Stimulated activated CD8-positive, alpha-beta memory T cell treated with anti-CD3 and anti-CD28 coated beads, Interleukin-2, amount 100 ng/mL, for 1 hour (primary cell): Measurements from ENCODE around the gene CREB3L1.
"Not testable (repeated sequence)": the region's sequence is repeated elsewhere in the genome, so short reads cannot be mapped to it uniquely, and the experiment has no call there.

Experiments
- DNase-seq, 2 donors: peaks; one replicate each; pipeline ENCODE4 v3.0.0-alpha.2; 2020; ENCODE audit warnings: low read depth in 2 of 2

CREB3L1 gene

DNA sequence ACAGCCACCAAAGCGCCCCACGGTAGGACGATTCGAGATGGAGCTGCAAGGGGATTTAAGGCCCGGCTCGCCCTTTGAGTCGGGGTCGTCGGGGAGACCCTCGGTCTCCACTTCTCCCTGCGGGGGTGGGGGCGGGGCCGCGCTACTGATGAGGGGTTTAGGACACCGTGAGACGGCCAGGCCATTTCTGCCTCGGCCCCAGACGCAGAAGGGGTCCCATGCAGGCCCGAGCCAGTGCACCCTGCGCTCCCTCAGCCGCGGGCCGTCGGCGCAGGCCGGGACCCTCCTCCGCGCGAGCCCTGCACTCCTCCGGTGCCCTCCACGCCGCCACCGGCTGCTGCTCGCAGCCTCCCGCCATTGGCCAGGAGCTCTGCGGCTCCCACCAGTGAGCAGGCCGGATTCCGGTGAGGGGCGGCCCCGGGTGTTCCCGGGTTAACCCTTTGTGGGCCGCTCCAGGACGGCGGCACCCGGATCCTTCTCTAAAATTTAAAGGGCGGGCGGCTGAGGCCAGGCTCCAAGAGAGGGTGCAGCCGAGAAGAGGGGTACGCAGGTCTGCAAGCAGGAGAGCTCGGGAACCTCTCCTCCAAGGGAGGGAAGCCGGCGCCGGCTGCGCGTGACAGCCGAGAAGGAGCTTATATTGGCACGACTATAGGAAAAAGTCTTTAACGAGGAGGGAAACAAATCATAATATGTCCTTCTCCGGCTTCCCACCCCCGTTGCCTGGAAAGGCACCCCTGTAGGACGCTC, 18.0 kb downstream of the CREB3L1 start:
- peak; percentile 44 to 58 for DNase-seq

DNA sequence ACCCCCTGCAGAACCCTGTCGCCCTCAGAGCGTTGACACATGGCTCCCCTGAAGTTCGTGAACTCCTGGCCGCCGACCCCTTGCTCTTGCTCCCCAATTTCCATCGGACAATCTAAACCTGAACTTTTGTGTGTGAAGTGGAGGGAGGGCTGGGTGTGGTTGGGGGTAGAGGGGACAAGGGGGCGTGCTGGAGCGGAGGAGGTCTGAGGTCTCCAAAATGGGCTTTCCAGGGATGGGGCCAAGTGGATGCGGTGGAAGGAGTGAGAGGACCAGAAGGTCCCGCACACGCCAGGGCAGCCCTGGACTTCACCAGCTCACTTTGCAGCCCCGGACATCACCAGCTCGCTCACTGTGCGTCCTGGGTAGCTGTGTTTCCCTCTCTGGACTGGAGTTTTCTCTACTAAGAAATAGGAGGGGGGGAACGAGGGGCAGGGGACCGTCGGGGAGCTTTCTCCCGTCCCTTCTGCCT, 18.6 kb downstream of the CREB3L1 start:
- DNase-seq, result no peak

- no peak for DNase-seq
Measured at GRCh38 chr11:46296528-46297448, 19.3 kb downstream of the CREB3L1 start.

GRCh38 chr11:46298699-46299433, 21.4 kb downstream of the CREB3L1 start:
- DNase-seq, result no peak

GRCh38 chr11:46299451-46299961, 22.0 kb downstream of the CREB3L1 start:
- DNase-seq, result no peak

DNA sequence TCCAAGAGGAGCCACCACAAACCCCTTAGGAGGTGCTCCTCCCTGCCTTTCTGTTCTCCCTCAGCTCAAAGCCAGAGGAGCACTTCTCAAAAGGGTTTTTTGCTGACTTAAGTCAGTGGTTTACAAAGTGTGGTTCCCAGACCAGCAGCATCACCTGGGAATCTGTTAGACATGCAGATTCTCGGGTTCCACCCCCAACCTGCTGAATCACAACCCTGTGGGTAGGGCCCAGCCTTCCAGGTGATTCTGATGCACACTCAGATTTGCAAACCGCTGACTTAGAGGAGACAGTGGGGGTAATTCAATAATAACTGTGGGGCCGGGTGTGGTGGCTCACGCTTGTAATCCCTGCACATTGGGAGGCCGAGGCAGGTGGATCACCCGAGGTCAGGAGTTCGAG, 22.8 kb downstream of the CREB3L1 start:
- no peak for DNase-seq

DNA sequence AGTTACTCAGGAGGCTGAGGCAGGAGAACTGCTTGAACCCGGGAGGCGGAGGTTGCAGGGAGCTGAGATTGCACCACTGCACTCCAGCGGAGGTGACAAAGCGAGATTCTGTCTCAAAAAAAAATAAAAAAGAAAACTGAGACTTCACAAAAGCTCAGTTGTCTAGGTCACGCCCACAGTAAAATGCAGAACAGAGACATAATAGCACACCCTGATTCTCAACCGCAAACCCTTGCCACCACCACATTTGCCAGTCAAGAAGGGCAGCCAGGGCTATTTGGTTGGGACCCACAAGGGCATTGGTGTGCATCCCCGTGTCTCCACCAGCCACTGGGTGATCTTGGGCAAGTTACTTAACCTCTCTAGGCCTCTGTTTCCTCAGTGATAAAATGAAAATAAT, 25.4 kb downstream of the CREB3L1 start:
- no peak for DNase-seq

- not testable (repeated sequence) for DNase-seq
Measured at GRCh38 chr11:46304036-46304435, 26.6 kb downstream of the CREB3L1 start.

DNA sequence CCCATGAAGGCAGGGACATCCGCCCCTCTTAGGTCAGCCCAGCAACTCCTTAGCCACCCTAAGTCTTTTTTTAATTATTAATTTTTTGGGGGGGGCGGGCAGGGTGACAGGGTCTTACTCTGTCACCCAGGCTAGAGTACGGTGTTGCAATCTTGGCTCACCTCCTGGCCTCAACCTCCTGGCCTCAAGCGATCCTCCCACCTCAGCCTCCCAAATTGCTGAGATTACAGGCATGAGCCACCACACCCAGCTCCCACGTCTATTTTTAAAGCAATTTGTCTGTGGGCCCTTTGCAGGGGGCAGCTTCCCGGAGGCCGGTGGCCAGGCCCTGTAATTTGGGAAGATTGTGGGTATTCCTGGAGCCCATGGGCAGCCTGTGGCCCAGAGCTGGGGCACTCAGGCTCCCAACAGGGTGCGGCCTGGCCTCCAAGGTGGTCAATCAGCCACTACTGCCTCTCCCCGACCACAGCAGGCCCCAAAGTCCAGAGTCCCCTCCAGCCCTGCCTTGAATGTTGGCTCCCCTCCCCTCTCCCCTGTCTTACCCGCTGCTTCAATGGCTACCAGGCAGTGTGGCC, 27.2 kb downstream of the CREB3L1 start:
- no peak for DNase-seq

DNA sequence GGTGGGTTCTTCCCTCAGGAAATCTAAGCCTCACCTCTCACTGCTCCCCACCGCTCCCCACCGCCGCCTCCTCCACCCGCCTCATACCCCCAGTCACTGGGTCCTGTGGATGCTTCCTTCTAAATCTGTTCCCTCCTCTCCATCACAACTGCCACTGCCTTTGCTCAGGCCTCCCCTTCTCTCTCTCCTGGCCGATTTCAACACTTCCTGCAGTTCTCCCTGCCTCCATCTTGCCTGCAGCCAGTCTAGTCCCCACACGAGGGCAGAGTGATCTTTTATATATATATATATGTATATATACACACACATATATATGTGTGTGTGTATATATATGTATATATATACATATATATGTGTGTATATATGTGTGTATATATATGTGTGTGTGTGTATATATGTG, 27.8 kb downstream of the CREB3L1 start:
- DNase-seq, result no peak

- DNase-seq, result no peak
Measured at GRCh38 chr11:46306296-46306853, 28.9 kb downstream of the CREB3L1 start.

DNA sequence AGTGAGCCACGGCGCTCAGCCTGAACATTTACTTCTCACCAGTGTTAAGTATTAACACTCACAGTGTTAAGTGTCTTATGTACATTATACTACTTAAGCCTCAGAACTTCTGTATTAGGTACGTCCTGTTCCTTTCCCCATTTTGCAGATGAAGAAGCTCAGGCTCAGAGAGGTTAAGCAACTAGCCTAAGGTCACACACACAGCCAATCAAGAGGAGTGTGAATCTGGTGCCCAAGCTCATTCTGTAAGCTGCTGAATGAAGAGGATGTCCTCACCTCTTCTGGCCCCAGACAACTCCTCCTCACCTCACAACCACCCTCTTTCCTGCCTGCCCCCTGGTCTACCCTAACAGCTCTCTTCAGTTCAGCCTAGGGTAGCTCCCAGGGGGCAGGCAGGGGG, 29.9 kb downstream of the CREB3L1 start:
- no peak for DNase-seq

DNA sequence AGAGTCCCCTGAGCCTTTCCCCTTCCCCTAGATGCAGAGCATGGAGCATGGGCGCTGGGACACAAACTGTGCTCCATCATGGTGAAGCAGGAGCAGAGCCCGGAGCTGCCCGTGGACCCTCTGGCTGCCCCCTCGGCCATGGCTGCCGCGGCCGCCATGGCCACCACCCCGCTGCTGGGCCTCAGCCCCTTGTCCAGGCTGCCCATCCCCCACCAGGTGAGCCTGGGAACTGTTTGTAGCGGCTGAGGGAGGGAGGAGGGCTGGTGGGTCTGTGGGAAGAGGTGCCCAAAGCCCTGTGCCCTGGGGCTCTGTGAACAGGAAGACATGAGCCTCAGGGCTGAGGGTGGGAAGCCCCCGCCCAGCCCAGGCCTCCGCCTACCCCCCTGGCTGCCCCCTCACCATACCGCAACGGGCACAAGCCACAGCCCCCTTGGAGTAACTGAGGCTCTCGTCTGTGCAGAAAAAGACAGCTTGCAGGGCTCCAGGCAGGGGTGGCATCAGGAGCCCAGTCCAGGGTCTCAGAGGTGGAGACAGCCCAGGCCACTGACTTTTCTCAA, 30.4 kb downstream of the CREB3L1 start:
- no peak for DNase-seq

GRCh38 chr11:46308631-46309419, 31.4 kb downstream of the CREB3L1 start:
- DNase-seq, result peak in 1 of 2 donors; percentile 33

DNA sequence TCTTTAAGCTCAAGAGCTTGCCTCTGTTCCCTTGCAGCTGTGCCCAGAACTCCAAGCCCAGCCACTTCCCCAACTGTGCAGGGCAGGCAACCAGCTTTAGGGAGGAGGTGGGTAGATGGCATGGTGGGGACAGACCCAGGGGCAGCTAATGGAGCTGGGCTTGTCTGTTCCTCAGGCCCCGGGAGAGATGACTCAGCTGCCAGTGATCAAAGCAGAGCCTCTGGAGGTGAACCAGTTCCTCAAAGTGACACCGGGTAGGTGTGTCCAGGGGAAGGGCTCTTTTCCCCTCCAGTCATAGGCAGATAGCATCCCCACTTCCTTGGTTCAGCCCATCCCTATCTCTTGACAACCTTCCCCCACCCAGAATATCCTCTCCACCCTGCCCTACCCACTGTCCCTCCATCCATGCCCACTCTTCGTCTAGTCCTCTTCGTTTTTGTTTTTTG, 32.4 kb downstream of the CREB3L1 start:
- DNase-seq, result no peak

- peak; percentile 53 to 57 for DNase-seq
Measured at GRCh38 chr11:46315033-46315738, 37.7 kb downstream of the CREB3L1 start.

DNA sequence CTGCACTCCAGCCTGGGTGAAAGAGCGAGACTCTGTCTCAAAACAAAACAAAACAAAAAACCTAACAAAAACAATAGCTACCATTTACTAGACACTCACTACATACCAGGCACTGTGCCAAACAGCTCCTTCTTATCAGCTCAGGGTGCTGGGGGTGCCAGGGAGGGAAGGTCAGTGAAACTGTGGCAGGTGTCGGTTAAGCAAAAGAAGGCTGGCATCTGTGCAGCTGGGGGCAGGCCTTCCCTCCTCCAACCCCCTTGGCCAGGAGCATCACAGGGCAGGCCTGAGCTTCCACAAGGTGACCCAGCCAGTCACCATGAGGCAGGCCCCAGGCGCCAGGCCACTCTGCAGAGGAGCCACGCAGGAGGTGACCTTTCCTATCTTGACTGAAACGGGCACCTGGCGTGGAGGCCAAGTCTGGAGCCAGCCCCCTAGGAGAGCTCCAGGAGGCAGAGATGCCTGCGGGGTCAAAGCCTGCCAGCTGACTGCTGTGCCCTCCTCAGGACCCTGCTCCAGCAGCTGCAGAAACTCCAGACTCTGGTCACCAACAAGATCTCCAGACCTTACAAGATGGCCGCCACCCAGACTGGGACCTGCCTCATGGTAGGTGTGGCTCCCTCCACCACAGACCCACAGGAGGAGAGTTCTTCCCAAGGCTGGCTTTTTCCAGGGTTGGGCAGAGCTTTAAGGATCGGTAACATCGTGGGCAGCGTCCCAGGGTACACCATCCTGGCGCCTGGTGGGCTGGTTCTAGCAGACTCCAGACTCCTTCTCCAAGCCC, 38.5 kb downstream of the CREB3L1 start:
- no peak for DNase-seq

DNA sequence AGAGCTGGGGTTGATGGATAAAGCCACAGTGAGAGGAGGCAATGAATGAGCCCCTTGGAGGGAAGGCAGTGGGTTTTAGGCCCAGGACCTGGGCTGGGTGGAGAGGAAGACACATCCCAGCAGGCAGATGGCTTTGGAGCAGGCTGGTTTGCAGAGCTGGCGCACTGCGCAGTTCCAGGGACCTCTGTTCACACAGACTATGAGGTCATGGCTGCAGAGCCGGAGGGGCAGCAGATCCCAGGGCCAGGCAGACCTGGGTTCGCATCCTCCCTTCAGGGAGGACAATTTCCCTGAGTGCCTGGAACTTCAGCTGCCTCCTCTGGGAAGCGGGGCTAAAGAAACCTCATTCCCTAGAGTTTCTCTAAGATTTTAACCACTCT, 41.6 kb downstream of the CREB3L1 start:
- no peak for DNase-seq

DNA sequence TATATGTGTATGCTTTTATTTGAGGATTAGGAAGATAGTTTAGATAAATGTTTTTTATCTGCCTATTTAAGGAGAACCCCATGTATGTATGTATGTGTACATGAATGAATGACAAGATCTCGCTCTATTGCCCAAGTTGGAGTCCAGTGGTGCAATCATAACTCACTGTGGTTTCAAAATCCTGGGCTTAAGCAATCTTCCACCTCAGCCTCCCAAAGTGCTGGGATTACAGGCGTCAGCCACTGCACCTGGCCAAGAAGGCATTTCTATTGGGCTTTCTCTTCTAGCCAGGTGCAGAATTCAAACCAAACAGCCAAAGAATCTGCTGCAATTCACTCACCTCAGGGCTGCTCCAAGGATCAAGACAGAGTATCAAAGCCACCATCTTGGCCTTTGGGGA, 44.3 kb downstream of the CREB3L1 start:
- no peak for DNase-seq
